Activated naive CD4-positive, alpha-beta T cell treated with anti-CD3 and anti-CD28 coated beads, Interleukin-2, amount 50 U/mL, for 24 hours (primary cell): ENCODE measurements around the gene ZNF263.

Experiments used
- H3K27ac Mint-ChIP-seq: one replicate; pipeline ENCODE4 v1.8.0; 2021; ENCODE audit warnings: mild to moderate bottlenecking, mixed read lengths
- H3K27me3 Mint-ChIP-seq: one replicate; pipeline ENCODE4 v1.8.0; 2021; ENCODE audit warnings: mixed read lengths
- H3K36me3 Mint-ChIP-seq: one replicate; pipeline ENCODE4 v1.8.0; 2021; ENCODE audit warnings: mixed read lengths
- H3K4me1 Mint-ChIP-seq: one replicate; pipeline ENCODE4 v1.8.0; 2021; ENCODE audit warnings: mixed read lengths
- H3K4me3 Mint-ChIP-seq: one replicate; pipeline ENCODE4 v1.8.0; 2021; ENCODE audit warnings: mild to moderate bottlenecking, mixed read lengths
- H3K9me3 Mint-ChIP-seq: one replicate; pipeline ENCODE4 v1.8.0; 2021; ENCODE audit warnings: mixed read lengths

The ZNF263 gene

GRCh38 chr16:3285131-3285530 lies 1.8 kb downstream of the ZNF263 start:
- peaks cover 34% of the 10 kb centered on the region for H3K4me1 Mint-ChIP-seq
- H3K36me3 Mint-ChIP-seq, result peaks cover 41% of the 10 kb centered on the region
- peaks cover 4% of the 10 kb centered on the region for H3K9me3 Mint-ChIP-seq
- no peak overlapping the region for H3K27ac Mint-ChIP-seq
- no peaks in the 10 kb centered on the region for H3K27me3 Mint-ChIP-seq
- peak overlapping the region; percentile 98 for H3K4me3 Mint-ChIP-seq

- Mint-ChIP-seq H3K4me1 (peaks cover 20% of the 10 kb centered on the region), H3K27me3 (no peaks in the 10 kb centered on the region)
Observed at GRCh38 chr16:3289998-3290673, 6.8 kb downstream of the ZNF263 start.

GRCh38 chr16:3292604-3293003 lies 9.3 kb downstream of the ZNF263 start:
- Mint-ChIP-seq H3K9me3 (peaks cover 9% of the 10 kb centered on the region), H3K4me1 (peaks cover 4% of the 10 kb centered on the region), H3K4me3 (no peak overlapping the region), H3K36me3 (peaks cover 60% of the 10 kb centered on the region), H3K27ac (no peak overlapping the region), H3K27me3 (no peaks in the 10 kb centered on the region)

More at GRCh38 chr16:3289998-3290673, 6.8 kb downstream of the ZNF263 start:
- Mint-ChIP-seq H3K4me3 (peak overlapping the region; percentile 3), H3K9me3 (no peaks in the 10 kb centered on the region), H3K36me3 (peaks cover 70% of the 10 kb centered on the region), H3K27ac (no peak overlapping the region)

- H3K27ac Mint-ChIP-seq, result no peak overlapping the region
- H3K4me1 Mint-ChIP-seq, result peaks cover 4% of the 10 kb centered on the region
- H3K9me3 Mint-ChIP-seq, result peaks cover 17% of the 10 kb centered on the region
- H3K36me3 Mint-ChIP-seq, result peaks cover 56% of the 10 kb centered on the region
- no peak overlapping the region for H3K4me3 Mint-ChIP-seq
- H3K27me3 Mint-ChIP-seq, result no peaks in the 10 kb centered on the region
Observed at GRCh38 chr16:3295209-3295608, 11.9 kb downstream of the ZNF263 start.

GRCh38 chr16:3295783-3296182 lies 12.5 kb downstream of the ZNF263 start:
- H3K4me1 Mint-ChIP-seq, result peaks cover 4% of the 10 kb centered on the region
- peaks cover 56% of the 10 kb centered on the region for H3K36me3 Mint-ChIP-seq
- peak overlapping the region; percentile 36 for H3K27ac Mint-ChIP-seq
- H3K4me3 Mint-ChIP-seq, result no peak overlapping the region
- peaks cover 17% of the 10 kb centered on the region for H3K9me3 Mint-ChIP-seq
- no peaks in the 10 kb centered on the region for H3K27me3 Mint-ChIP-seq

GRCh38 chr16:3304370-3304769 lies 21.1 kb downstream of the ZNF263 start:
- Mint-ChIP-seq H3K27ac (peak overlapping the region; percentile 83), H3K4me1 (peaks cover 19% of the 10 kb centered on the region), H3K27me3 (no peaks in the 10 kb centered on the region), H3K9me3 (peaks cover 21% of the 10 kb centered on the region), H3K36me3 (peaks cover 50% of the 10 kb centered on the region), H3K4me3 (peak overlapping the region; percentile 88)

- Mint-ChIP-seq H3K4me1 (peaks cover 19% of the 10 kb centered on the region), H3K9me3 (peaks cover 18% of the 10 kb centered on the region), H3K27ac (peak within 1 kb of the TSS; percentile 83), H3K36me3 (peaks cover 46% of the 10 kb centered on the region), H3K27me3 (no peaks in the 10 kb centered on the region), H3K4me3 (peak within 1 kb of the TSS; percentile 88)
Observed at GRCh38 chr16:3305109-3306068, 22.1 kb downstream of the ZNF263 start, which contains the start of the genes TIGD7 and ZNF75A. Gene TIGD7 (minus strand): TSS chr16:3305430. CDS start chr16:3300614, 4,816 bp downstream. Gene ZNF75A (plus strand): TSS chr16:3305497. CDS start chr16:3308429, 2,932 bp downstream.

GRCh38 chr16:3306078-3306477 lies 22.8 kb downstream of the ZNF263 start:
- H3K27me3 Mint-ChIP-seq, result no peaks in the 10 kb centered on the region
- peaks cover 18% of the 10 kb centered on the region for H3K9me3 Mint-ChIP-seq
- peaks cover 40% of the 10 kb centered on the region for H3K36me3 Mint-ChIP-seq
- no peak overlapping the region for H3K27ac Mint-ChIP-seq
- H3K4me3 Mint-ChIP-seq, result peak overlapping the region; percentile 88
- peaks cover 19% of the 10 kb centered on the region for H3K4me1 Mint-ChIP-seq

GRCh38 chr16:3311496-3311895 lies 28.2 kb downstream of the ZNF263 start:
- Mint-ChIP-seq H3K4me3 (no peak overlapping the region), H3K9me3 (peaks cover 37% of the 10 kb centered on the region), H3K27ac (no peak overlapping the region), H3K4me1 (peaks cover 10% of the 10 kb centered on the region), H3K36me3 (peaks cover 67% of the 10 kb centered on the region), H3K27me3 (no peaks in the 10 kb centered on the region)

GRCh38 chr16:3317315-3317999 lies 34.2 kb downstream of the ZNF263 start:
- Mint-ChIP-seq H3K9me3 (peaks cover 29% of the 10 kb centered on the region), H3K36me3 (peaks cover 71% of the 10 kb centered on the region), H3K27me3 (no peaks in the 10 kb centered on the region), H3K4me1 (no peaks in the 10 kb centered on the region), H3K27ac (no peak overlapping the region), H3K4me3 (no peak overlapping the region)

- Mint-ChIP-seq H3K27ac (no peak overlapping the region), H3K4me1 (no peaks in the 10 kb centered on the region), H3K27me3 (no peaks in the 10 kb centered on the region), H3K36me3 (peaks cover 34% of the 10 kb centered on the region), H3K9me3 (peaks cover 11% of the 10 kb centered on the region), H3K4me3 (no peak overlapping the region)
Observed at GRCh38 chr16:3321816-3322215, 38.5 kb downstream of the ZNF263 start.

- H3K4me3 Mint-ChIP-seq, result no peak overlapping the region
- peaks cover 5% of the 10 kb centered on the region for H3K9me3 Mint-ChIP-seq
- no peak overlapping the region for H3K27ac Mint-ChIP-seq
- H3K36me3 Mint-ChIP-seq, result peaks cover 13% of the 10 kb centered on the region
- H3K4me1 Mint-ChIP-seq, result no peaks in the 10 kb centered on the region
- H3K27me3 Mint-ChIP-seq, result no peaks in the 10 kb centered on the region
Observed at GRCh38 chr16:3327514-3327913, 44.2 kb downstream of the ZNF263 start.

- Mint-ChIP-seq H3K27ac (no peak overlapping the region), H3K9me3 (peaks cover 5% of the 10 kb centered on the region), H3K27me3 (no peaks in the 10 kb centered on the region), H3K4me1 (no peaks in the 10 kb centered on the region), H3K4me3 (no peak overlapping the region), H3K36me3 (peaks cover 13% of the 10 kb centered on the region)
Observed at GRCh38 chr16:3328104-3328503, 44.8 kb downstream of the ZNF263 start.

- Mint-ChIP-seq H3K9me3 (peaks cover 5% of the 10 kb centered on the region), H3K4me3 (no peak overlapping the region), H3K27ac (no peak overlapping the region), H3K36me3 (peaks cover 15% of the 10 kb centered on the region), H3K27me3 (no peaks in the 10 kb centered on the region), H3K4me1 (no peaks in the 10 kb centered on the region)
Observed at GRCh38 chr16:3328643-3329042, 45.4 kb downstream of the ZNF263 start.
